HEK293T (cell line): ENCODE measurements around the gene DCDC2C.

Source experiments
- CTCF ChIA-PET: fragments of 350-600 bp; formaldehyde crosslinking; extraction: SDS; loops from one replicate; lab custom pipeline; 2021; ENCODE audit warnings: antibody characterized with exemption, inconsistent platforms; lab: Yijun Ruan, JAX
- POLR2A ChIA-PET: fragments of 350-600 bp; formaldehyde crosslinking; extraction: SDS; loops from one replicate; lab custom pipeline; 2020; ENCODE audit warnings: antibody characterized with exemption, inconsistent platforms; lab: Yijun Ruan, JAX
- DNase-seq: peaks from one replicate; pipeline ENCODE4 v3.0.0; 2012; ENCODE audit warnings: mixed read lengths; ENCODE audit errors: extremely low spot score
- ARNT ChIP-seq: fragments of 450-650 bp; IDR thresholded peaks from 2 replicates; pipeline ENCODE4 v1.6.1; 2017; ENCODE audit warnings: mild to moderate bottlenecking
- BHLHE40 ChIP-seq: fragments of 450-650 bp; IDR thresholded peaks from 2 replicates; pipeline ENCODE4 v1.6.1; 2016; ENCODE audit warnings: mild to moderate bottlenecking, moderate library complexity, borderline replicate concordance
- CTBP1 ChIP-seq: fragments of 450-650 bp; IDR thresholded peaks from 2 replicates; pipeline ENCODE4 v1.6.1; 2016; ENCODE audit warnings: borderline replicate concordance
- ELF4 ChIP-seq: fragments of 450-650 bp; IDR thresholded peaks from 2 replicates; pipeline ENCODE4 v1.6.1; 2017; ENCODE audit warnings: antibody characterized with exemption
- FOXA1 ChIP-seq: fragments of 450-650 bp; IDR thresholded peaks from 2 replicates; pipeline ENCODE4 v1.6.1; 2016; ENCODE audit warnings: mild to moderate bottlenecking
- FOXK2 ChIP-seq: fragments of 450-650 bp; IDR thresholded peaks from 2 replicates; pipeline ENCODE4 v1.6.1; 2016; ENCODE audit warnings: mild to moderate bottlenecking
- FOXM1 ChIP-seq: fragments of 450-650 bp; IDR thresholded peaks from 2 replicates; pipeline ENCODE4 v1.6.1; 2017; ENCODE audit warnings: mild to moderate bottlenecking, borderline replicate concordance
- HDGF ChIP-seq: fragments of 450-650 bp; IDR thresholded peaks from 2 replicates; pipeline ENCODE4 v1.6.1; 2017; ENCODE audit warnings: antibody characterized with exemption, borderline replicate concordance
- L3MBTL2 ChIP-seq: fragments of 450-650 bp; conservative IDR thresholded peaks from 2 replicates; pipeline ENCODE4 v1.6.1; 2016; ENCODE audit warnings: mild to moderate bottlenecking
- LEF1 ChIP-seq: fragments of 450-650 bp; IDR thresholded peaks from 2 replicates; pipeline ENCODE4 v1.6.1; 2017; ENCODE audit warnings: mild to moderate bottlenecking, borderline replicate concordance
- NFRKB ChIP-seq: fragments of 450-650 bp; IDR thresholded peaks from 2 replicates; pipeline ENCODE4 v1.6.1; 2016; ENCODE audit warnings: mild to moderate bottlenecking, moderate library complexity
- PKNOX1 ChIP-seq: fragments of 450-650 bp; IDR thresholded peaks from 2 replicates; pipeline ENCODE4 v1.6.1; 2016
- SP1 ChIP-seq: fragments of 450-650 bp; IDR thresholded peaks from 2 replicates; pipeline ENCODE4 v1.6.1; 2017
- SUZ12 ChIP-seq: fragments of 450-650 bp; IDR thresholded peaks from 2 replicates; pipeline ENCODE4 v1.6.1; 2016; ENCODE audit warnings: mild to moderate bottlenecking
- TARDBP ChIP-seq: fragments of 450-650 bp; IDR thresholded peaks from 2 replicates; pipeline ENCODE4 v1.6.1; 2016
- ZNF384 ChIP-seq: fragments of 450-650 bp; IDR thresholded peaks from 2 replicates; pipeline ENCODE4 v1.6.1; 2016

The DCDC2C gene

DNA sequence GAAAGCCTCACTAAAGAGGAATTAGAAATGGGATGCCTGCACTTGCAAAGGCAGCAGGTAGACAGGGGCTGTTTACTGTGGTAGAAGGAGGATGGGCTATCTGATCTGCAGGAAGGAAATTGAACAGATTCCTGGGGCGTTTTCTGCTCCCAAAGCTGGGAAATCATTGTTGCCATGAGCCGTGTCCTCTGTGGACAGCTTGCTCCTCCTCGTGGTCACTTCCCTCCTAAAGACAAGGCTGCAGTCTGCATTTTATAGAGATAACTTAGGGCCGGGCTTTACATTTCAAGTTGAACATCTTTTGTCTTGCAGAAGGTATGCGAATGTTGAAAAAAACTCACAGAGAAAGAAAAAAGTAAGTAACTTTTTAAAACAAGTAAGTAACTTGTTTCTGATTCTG, 50.9 kb downstream of the DCDC2C start:
- no peak for DNase-seq
- TF ChIP-seq HDGF: no peak
- TF ChIP-seq ZNF384: no peak
- no peak for TF ChIP-seq CTBP1
- no peak for TF ChIP-seq SUZ12
- TF ChIP-seq FOXM1: no peak
- no peak for TF ChIP-seq FOXK2
- no peak for TF ChIP-seq L3MBTL2
- no peak for TF ChIP-seq SP1
- no peak for TF ChIP-seq LEF1
- no peak for TF ChIP-seq BHLHE40
- TF ChIP-seq PKNOX1: no peak
- TF ChIP-seq FOXA1: no peak
- TF ChIP-seq NFRKB: no peak
- TF ChIP-seq TARDBP: no peak
- no peak for TF ChIP-seq ARNT
- no peak for TF ChIP-seq ELF4
- POLR2A ChIA-PET: no interaction called here
- CTCF ChIA-PET: no interaction called here

DNA sequence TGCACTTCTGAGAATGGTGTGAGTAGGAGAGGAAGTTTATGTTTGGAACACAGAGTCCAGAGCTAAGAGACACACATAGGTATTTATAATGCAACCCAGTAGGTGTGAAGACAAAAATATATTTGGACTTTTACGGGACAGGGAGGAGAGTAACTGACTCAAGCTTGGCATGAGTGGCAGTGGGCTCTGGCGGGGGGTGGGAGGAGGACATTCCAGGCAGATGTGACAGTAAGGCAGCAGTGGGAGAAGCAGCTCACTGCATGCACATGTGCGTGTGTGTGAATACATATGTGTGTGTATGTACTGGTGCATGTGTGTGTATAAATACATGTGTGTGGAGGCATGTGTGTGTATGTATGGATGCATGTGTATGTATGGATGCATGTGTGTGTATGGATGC, 51.4 kb downstream of the DCDC2C start:
- no peak for TF ChIP-seq FOXA1
- TF ChIP-seq PKNOX1: no peak
- no peak for TF ChIP-seq CTBP1
- TF ChIP-seq TARDBP: no peak
- no peak for TF ChIP-seq NFRKB
- TF ChIP-seq HDGF: no peak
- no peak for TF ChIP-seq ARNT
- no peak for TF ChIP-seq FOXK2
- TF ChIP-seq FOXM1: no peak
- no peak for TF ChIP-seq SUZ12
- no peak for TF ChIP-seq L3MBTL2
- no peak for DNase-seq
- ChIA-PET POLR2A (no interaction called here), CTCF (no interaction called here)

DNA sequence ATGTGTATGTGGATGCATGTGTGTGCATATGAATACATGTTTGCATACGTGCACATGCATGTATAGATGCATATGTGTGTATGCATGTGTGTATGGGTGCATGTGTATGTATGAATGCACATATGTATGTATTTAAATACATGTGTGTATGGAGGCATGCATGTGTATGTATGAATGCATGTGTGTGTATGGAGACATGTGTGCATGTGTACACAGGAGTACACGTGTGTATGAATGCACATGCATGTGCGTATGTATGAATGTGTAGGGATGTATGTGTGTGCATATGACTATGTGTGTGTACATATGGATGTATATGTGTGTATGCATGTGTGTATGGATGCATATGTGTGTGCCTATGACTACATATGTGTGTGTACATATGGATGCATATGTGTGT, 51.9 kb downstream of the DCDC2C start:
- POLR2A ChIA-PET: no interaction called here
- DNase-seq: no peak
- CTCF ChIA-PET: no interaction called here
- TF ChIP-seq LEF1 (no peak), FOXM1 (no peak), CTBP1 (no peak), SP1 (no peak), SUZ12 (no peak), ARNT (no peak), BHLHE40 (no peak), ZNF384 (no peak)

- CTCF ChIA-PET: no interaction called here
- POLR2A ChIA-PET: no interaction called here
- TF ChIP-seq PKNOX1: no peak
- no peak for TF ChIP-seq TARDBP
- TF ChIP-seq L3MBTL2: no peak
- no peak for TF ChIP-seq FOXK2
- TF ChIP-seq SUZ12: no peak
- no peak for TF ChIP-seq ELF4
- DNase-seq: no peak
Measured at GRCh38 chr2:3756306-3756705, 52.9 kb downstream of the DCDC2C start.

DNA sequence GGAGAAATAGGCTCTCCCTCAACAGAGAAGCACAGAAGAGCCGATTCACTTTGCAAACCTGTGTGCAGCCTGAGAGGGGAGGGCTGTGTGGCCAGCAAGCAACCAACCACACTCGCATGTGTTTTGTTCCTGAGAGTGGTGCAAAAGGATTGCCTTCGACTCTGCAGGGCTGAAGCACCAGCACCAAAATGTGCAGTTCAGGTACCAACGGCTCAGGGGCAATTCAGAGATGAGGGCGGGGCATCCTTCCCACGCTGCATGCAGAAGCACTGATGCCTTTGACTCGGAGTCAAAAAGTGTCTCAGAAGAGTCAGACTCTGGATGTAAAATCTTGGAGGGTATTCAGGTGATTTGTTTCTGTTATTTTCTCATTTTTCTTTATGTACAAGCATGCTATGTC, 55.5 kb downstream of the DCDC2C start:
- no peak for TF ChIP-seq FOXA1
- TF ChIP-seq PKNOX1: no peak
- TF ChIP-seq SUZ12: no peak
- no peak for TF ChIP-seq BHLHE40
- TF ChIP-seq CTBP1: no peak
- no peak for TF ChIP-seq FOXK2
- no peak for TF ChIP-seq L3MBTL2
- TF ChIP-seq ELF4: no peak
- TF ChIP-seq TARDBP: no peak
- no peak for TF ChIP-seq ARNT
- TF ChIP-seq NFRKB: no peak
- TF ChIP-seq FOXM1: no peak
- TF ChIP-seq LEF1: no peak
- TF ChIP-seq SP1: no peak
- no peak for TF ChIP-seq HDGF
- no peak for TF ChIP-seq ZNF384
- no peak for DNase-seq
- ChIA-PET POLR2A (no interaction called here), CTCF (no interaction called here)

GRCh38 chr2:3759331-3759730, 56.0 kb downstream of the DCDC2C start:
- CTCF ChIA-PET: no interaction called here
- DNase-seq: no peak
- TF ChIP-seq PKNOX1 (no peak), FOXA1 (no peak), FOXK2 (no peak), ELF4 (no peak), BHLHE40 (no peak)
- POLR2A ChIA-PET: no interaction called here
